Measurements from ENCODE around the gene KIF11. TPM values are rescaled to one million over a fixed set of nuclear protein-coding genes. Genes with fewer than 3 reads are reported as not detected.
"Not testable (repeated sequence)": the region's sequence is repeated elsewhere in the genome, so short reads cannot be mapped to it uniquely, and the experiment has no call there.

KIF11 gene
- total RNA-seq, 1 experiment from 2014 or later: 37.7 TPM

DNA sequence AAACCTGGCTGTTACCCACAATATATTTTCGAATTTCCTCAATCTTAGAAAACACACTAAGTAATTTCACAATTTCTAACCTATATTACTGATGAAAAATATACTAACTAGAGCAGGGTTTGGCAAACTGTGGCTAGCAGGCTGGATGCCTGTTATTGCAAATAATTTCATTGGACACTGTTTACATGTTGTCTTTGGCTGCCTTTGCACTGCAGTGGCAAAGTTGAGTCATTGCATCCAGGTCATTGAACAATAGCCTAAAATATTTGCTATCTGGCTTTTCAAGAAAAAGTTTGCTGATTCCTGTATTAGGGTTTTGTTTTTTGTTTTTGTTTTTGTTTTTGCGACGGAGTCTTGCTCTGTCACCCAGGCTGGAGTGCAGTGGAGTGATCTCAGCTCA is 47.2 kb downstream of the KIF11 start:
- intact Hi-C loops (cut with micrococcal nuclease; ENCODE audit: unreplicated experiment): no loop called here
- no peak overlapping the region for H3K4me3 Mint-ChIP-seq (ENCODE audit: unreplicated experiment)
- H3K27me3 Mint-ChIP-seq (ENCODE audit: insufficient read depth, unreplicated experiment): no peaks in the 10 kb centered on the region
- H3K36me3 Mint-ChIP-seq (ENCODE audit: insufficient read depth, unreplicated experiment): peaks cover 33% of the 10 kb centered on the region
- ChIA-PET POLR2A (no interaction called here), CTCF (no interaction called here)
- TF ChIP-seq, protein P1, sequence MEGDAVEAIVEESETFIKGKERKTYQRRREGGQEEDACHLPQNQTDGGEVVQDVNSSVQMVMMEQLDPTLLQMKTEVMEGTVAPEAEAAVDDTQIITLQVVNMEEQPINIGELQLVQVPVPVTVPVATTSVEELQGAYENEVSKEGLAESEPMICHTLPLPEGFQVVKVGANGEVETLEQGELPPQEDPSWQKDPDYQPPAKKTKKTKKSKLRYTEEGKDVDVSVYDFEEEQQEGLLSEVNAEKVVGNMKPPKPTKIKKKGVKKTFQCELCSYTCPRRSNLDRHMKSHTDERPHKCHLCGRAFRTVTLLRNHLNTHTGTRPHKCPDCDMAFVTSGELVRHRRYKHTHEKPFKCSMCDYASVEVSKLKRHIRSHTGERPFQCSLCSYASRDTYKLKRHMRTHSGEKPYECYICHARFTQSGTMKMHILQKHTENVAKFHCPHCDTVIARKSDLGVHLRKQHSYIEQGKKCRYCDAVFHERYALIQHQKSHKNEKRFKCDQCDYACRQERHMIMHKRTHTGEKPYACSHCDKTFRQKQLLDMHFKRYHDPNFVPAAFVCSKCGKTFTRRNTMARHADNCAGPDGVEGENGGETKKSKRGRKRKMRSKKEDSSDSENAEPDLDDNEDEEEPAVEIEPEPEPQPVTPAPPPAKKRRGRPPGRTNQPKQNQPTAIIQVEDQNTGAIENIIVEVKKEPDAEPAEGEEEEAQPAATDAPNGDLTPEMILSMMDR (IDR thresholded peaks at IDR 0.05; ENCODE audit: insufficient read depth in 1 of 2, low read depth in 1 of 2, low read length in 1 of 2, severe bottlenecking in 1 of 2, unreplicated experiment in 1 of 2): no peak
- Histone ChIP-seq H3K27me3 (replicated peaks; ENCODE audit: control insufficient read depth, insufficient read depth, low read length) (no peaks in the 10 kb centered on the region), H3K9me3 (no peaks in the 10 kb centered on the region), H3K36me3 (ENCODE audit: control insufficient read depth, insufficient read depth, low read length) (peaks cover under 1% of the 10 kb centered on the region; the same call in 1 of the 2 replicates), H3K4me1 (peaks cover 9% of the 10 kb centered on the region), H3K4me3 (ENCODE audit: low read depth, low read length) (no peak overlapping the region)
- BruUV-seq (replicated peaks): no TSS peak
- no peak for DNase-seq
- H3K4me1 Mint-ChIP-seq (ENCODE audit: low read depth, unreplicated experiment): peaks cover 8% of the 10 kb centered on the region
- H3K27ac Mint-ChIP-seq (ENCODE audit: unreplicated experiment): no peak overlapping the region
- H3K9me3 Mint-ChIP-seq (ENCODE audit: unreplicated experiment): no peaks in the 10 kb centered on the region

DNA sequence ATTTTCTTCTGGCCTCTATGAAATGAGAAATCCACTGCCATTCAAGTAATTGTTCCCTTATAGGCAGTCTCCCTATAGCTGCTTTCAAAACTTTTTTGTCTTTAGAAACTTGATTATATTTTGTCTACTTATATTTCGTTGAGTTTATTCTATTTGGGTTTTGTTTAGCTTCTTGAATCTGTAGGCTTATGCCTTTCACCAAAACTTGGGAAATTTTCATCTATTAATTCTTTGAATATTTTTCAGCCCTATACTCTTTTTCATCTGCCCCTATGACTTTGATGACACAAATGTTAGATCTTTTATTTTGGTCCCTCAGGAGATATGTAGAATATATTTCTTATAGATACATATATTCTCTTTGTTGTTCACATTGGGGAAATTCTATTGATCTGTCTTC is 48.6 kb downstream of the KIF11 start:
- Histone ChIP-seq H3K4me3 (ENCODE audit: low read depth, low read length) (no peak overlapping the region), H3K4me1 (peaks cover 9% of the 10 kb centered on the region), H3K9me3 (no peaks in the 10 kb centered on the region), H3K36me3 (ENCODE audit: control insufficient read depth, insufficient read depth, low read length) (peaks cover 1% of the 10 kb centered on the region; the same call in 1 of the 2 replicates), H3K27me3 (replicated peaks; ENCODE audit: control insufficient read depth, insufficient read depth, low read length) (no peaks in the 10 kb centered on the region)
- H3K27me3 Mint-ChIP-seq (ENCODE audit: insufficient read depth, unreplicated experiment): no peaks in the 10 kb centered on the region
- POLR2A ChIA-PET: no interaction called here
- TF ChIP-seq, protein P1 (IDR thresholded peaks at IDR 0.05; ENCODE audit: insufficient read depth in 1 of 2, low read depth in 1 of 2, low read length in 1 of 2, severe bottlenecking in 1 of 2, unreplicated experiment in 1 of 2): no peak
- CTCF ChIA-PET: no interaction called here
- no peak overlapping the region for H3K4me3 Mint-ChIP-seq (ENCODE audit: unreplicated experiment)
- no peaks in the 10 kb centered on the region for H3K9me3 Mint-ChIP-seq (ENCODE audit: unreplicated experiment)
- no peak overlapping the region for H3K27ac Mint-ChIP-seq (ENCODE audit: unreplicated experiment)
- no TSS peak for BruUV-seq (replicated peaks)
- peaks cover 8% of the 10 kb centered on the region for H3K4me1 Mint-ChIP-seq (ENCODE audit: low read depth, unreplicated experiment)
- no peak for DNase-seq
- intact Hi-C loops (cut with micrococcal nuclease; ENCODE audit: unreplicated experiment): no loop called here
- H3K36me3 Mint-ChIP-seq (ENCODE audit: insufficient read depth, unreplicated experiment): peaks cover 34% of the 10 kb centered on the region

DNA sequence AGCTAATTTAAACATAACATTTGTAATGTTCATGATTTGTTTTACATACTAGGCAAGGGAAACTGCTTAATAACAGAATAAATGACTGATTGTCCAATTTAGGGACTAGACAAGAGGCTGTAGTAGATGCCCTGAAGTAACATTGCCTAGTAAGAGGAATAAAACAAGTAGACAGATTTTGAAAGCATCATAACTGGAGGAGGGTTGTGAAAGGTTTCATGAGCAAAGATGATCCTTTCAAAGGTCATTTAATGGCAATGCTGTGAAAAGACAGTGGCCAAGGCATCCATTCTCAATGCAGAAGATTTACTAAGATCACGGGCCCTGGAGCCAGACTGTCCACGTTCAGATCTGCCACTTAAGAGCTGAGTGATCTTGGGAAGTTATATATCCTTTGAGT is 52.0 kb downstream of the KIF11 start:
- ChIA-PET CTCF (interaction anchor here (1.5 kb wide), 1 partner anchor 54 kb away, joined by 7 read pairs; no protein-coding TSS in a partner anchor), POLR2A (no interaction called here)
- no peak for DNase-seq
- peaks cover 1% of the 10 kb centered on the region; the same call in 1 of the 2 replicates for H3K36me3 ChIP-seq (ENCODE audit: control insufficient read depth, insufficient read depth, low read length)
- no peaks in the 10 kb centered on the region for H3K9me3 Mint-ChIP-seq (ENCODE audit: unreplicated experiment)
- no peak overlapping the region for H3K4me3 Mint-ChIP-seq (ENCODE audit: unreplicated experiment)
- no peaks in the 10 kb centered on the region for H3K27me3 ChIP-seq (replicated peaks; ENCODE audit: control insufficient read depth, insufficient read depth, low read length)
- intact Hi-C loops (cut with micrococcal nuclease; ENCODE audit: unreplicated experiment): loop anchor here (2.0 to 5.0 kb wide), 3 partner anchors 54 to 236 kb away; no protein-coding TSS in a partner anchor
- peaks cover 8% of the 10 kb centered on the region for H3K4me1 Mint-ChIP-seq (ENCODE audit: low read depth, unreplicated experiment)
- BruUV-seq (replicated peaks): no TSS peak
- no peak overlapping the region for H3K4me3 ChIP-seq (ENCODE audit: low read depth, low read length)
- TF ChIP-seq, protein P1 (IDR thresholded peaks at IDR 0.05; ENCODE audit: insufficient read depth in 1 of 2, low read depth in 1 of 2, low read length in 1 of 2, severe bottlenecking in 1 of 2, unreplicated experiment in 1 of 2): no peak
- no peaks in the 10 kb centered on the region for H3K9me3 ChIP-seq
- peaks cover 44% of the 10 kb centered on the region for H3K36me3 Mint-ChIP-seq (ENCODE audit: insufficient read depth, unreplicated experiment)
- H3K27me3 Mint-ChIP-seq (ENCODE audit: insufficient read depth, unreplicated experiment): no peaks in the 10 kb centered on the region
- no peak overlapping the region for H3K27ac Mint-ChIP-seq (ENCODE audit: unreplicated experiment)
- H3K4me1 ChIP-seq: peaks cover 9% of the 10 kb centered on the region

DNA sequence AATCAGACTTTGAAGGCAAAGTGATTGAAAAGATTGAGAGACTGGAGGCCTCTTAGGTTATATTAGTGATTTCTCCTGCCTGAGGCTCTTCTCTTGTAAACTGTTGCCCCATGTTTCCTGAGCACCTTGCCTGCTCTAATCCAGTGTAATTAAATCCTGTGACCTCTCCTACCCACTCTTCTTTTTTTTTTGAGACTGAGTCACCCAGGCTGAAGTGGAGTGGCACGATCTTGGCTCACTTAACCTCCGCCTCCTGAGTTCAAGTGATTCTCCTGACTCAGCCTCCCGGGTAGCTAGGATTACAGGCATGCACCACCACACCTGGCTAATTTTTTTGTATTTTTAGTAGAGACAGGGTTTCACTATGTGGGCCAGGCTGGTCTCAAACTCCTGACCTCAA is 57.9 kb downstream of the KIF11 start:
- not testable (repeated sequence) for H3K36me3 ChIP-seq (ENCODE audit: control insufficient read depth, insufficient read depth, low read length)

More for the DNA sequence above, 57.9 kb downstream of the KIF11 start:
- H3K27ac Mint-ChIP-seq (ENCODE audit: unreplicated experiment); H3K9me3 Mint-ChIP-seq (ENCODE audit: unreplicated experiment); H3K4me1 Mint-ChIP-seq (ENCODE audit: low read depth, unreplicated experiment); H3K9me3 ChIP-seq; POLR2A ChIA-PET; H3K4me1 ChIP-seq; CTCF ChIA-PET; H3K4me3 Mint-ChIP-seq (ENCODE audit: unreplicated experiment); H3K4me3 ChIP-seq (ENCODE audit: low read depth, low read length); H3K27me3 Mint-ChIP-seq (ENCODE audit: insufficient read depth, unreplicated experiment); BruUV-seq (replicated peaks); H3K27me3 ChIP-seq (replicated peaks; ENCODE audit: control insufficient read depth, insufficient read depth, low read length); DNase-seq; intact Hi-C loops (cut with micrococcal nuclease; ENCODE audit: unreplicated experiment): not testable (repeated sequence)
- H3K36me3 Mint-ChIP-seq (ENCODE audit: insufficient read depth, unreplicated experiment): peaks cover 75% of the 10 kb centered on the region

Data from Caco-2 (cell line).